HCT116 (cell line): ENCODE results near the gene CYP46A1. TPM values are rescaled to one million over a fixed set of nuclear protein-coding genes. Genes with fewer than 3 reads are reported as not detected.
"Not testable (repeated sequence)": the region's sequence is repeated elsewhere in the genome, so short reads cannot be mapped to it uniquely, and the experiment has no call there.

ENCODE experiments used
- ATAC-seq: fragments of 200-7000 bp; cut with Tn5 transposase; 2 replicates; pipeline ENCODE4 v1.9.1; 2020; ENCODE audit warnings: mild to moderate bottlenecking, moderate library complexity
- BruUV-seq: library from RNA; stranded (reverse); fragments of 400-500 nt; replicated peaks from 2 replicates; lab custom pipeline; 2021; lab: Mats Ljungman, UMichigan
- CTCF ChIA-PET: fragments of 300-600 bp; sonication (Branson Sonifier 250); formaldehyde crosslinking; loops from one replicate; lab custom pipeline; 2021; ENCODE audit warnings: antibody characterized with exemption; lab: Charles Lee
- POLR2A ChIA-PET: fragments of 300-600, 350-600 bp; sonication (Branson Sonifier 250); formaldehyde crosslinking; loops from one replicate; lab custom pipeline; 2021; ENCODE audit warnings: antibody characterized with exemption; lab: Charles Lee
- RAD21 ChIA-PET, 2 experiments: fragments of 300-600 bp; sonication (Branson Sonifier 250); formaldehyde crosslinking; loops; one replicate each; lab custom pipeline; 2023; ENCODE audit warnings: low total read pairs in 2 of 2; ENCODE audit not compliant: uncharacterized antibody in 2 of 2, unreplicated experiment in 2 of 2, low non-redundant PET in 1 of 2; lab: Charles Lee
- DNase-seq: peaks from one replicate; pipeline ENCODE4 v3.0.0-alpha.2; 2010; ENCODE audit warnings: low read depth, low spot score
- H2AFZ ChIP-seq: fragments of 200-600 bp; shearing (Covaris generic), sonication (generic); 2 replicates; pipeline ENCODE4 v1.6.1; 2017; ENCODE audit warnings: low read depth, mixed run types, mixed read lengths, antibody characterized with exemption, low read length; ENCODE audit not compliant: poor library complexity, severe bottlenecking
- H3K27ac ChIP-seq: 2 replicates; pipeline ENCODE4 v1.5.1; 2012; ENCODE audit warnings: low read depth, low read length
- H3K27me3 ChIP-seq: fragments of 200-600 bp; sonication (generic); 2 replicates; pipeline ENCODE4 v1.6.1; 2016; ENCODE audit warnings: mixed run types, low read length, mixed read lengths; ENCODE audit not compliant: insufficient read depth
- H3K36me3 ChIP-seq, 2 experiments: fragments of 200-500 bp in 1 of 2; fragments of 200-600 bp in 1 of 2; sonication (Bioruptor generic) in 1 of 2; sonication (generic) in 1 of 2; 2 replicates each; pipeline versions ENCODE4 v1.5.1 to v1.6.1; 2014 to 2016; ENCODE audit warnings: low read length in 2 of 2, inconsistent platforms in 1 of 2, mixed read lengths in 1 of 2, mixed run types in 1 of 2; ENCODE audit not compliant: insufficient read depth in 2 of 2, control insufficient read depth in 1 of 2
- H3K4me1 ChIP-seq, 2 experiments: fragments of 200-600 bp in 1 of 2; sonication (generic) in 1 of 2; 2 replicates each; pipeline versions ENCODE4 v1.5.1 to v1.6.1; 2012 to 2017; ENCODE audit warnings: low read length in 2 of 2, inconsistent platforms in 1 of 2, mild to moderate bottlenecking in 1 of 2, mixed read lengths in 1 of 2, mixed run types in 1 of 2, moderate library complexity in 1 of 2; ENCODE audit not compliant: insufficient read depth in 2 of 2, control insufficient read depth in 1 of 2
- H3K4me2 ChIP-seq: fragments of 200-600 bp; sonication (generic); 2 replicates; pipeline ENCODE4 v1.6.1; 2017; ENCODE audit warnings: mixed run types, low read length, mixed read lengths
- H3K4me3 ChIP-seq, 2 experiments: fragments of 200-600 bp in 1 of 2; sonication (generic) in 1 of 2; replicated peaks in 1 of 2; 2 replicates each; pipeline ENCODE4 v1.5.1; 2011 to 2016; ENCODE audit warnings: low read length in 2 of 2, control low read depth in 1 of 2, low read depth in 1 of 2, mild to moderate bottlenecking in 1 of 2, mixed read lengths in 1 of 2, mixed run types in 1 of 2
- H3K79me2 ChIP-seq: fragments of 200-600 bp; sonication (generic); 2 replicates; pipeline ENCODE4 v1.6.1; 2017; ENCODE audit warnings: mild to moderate bottlenecking, mixed run types, low read length, moderate library complexity, mixed read lengths; ENCODE audit not compliant: insufficient read depth
- H3K9ac ChIP-seq: fragments of 200-600 bp; sonication (generic); 2 replicates; pipeline ENCODE4 v1.6.1; 2016; ENCODE audit warnings: low read length, mixed read lengths
- H3K9me2 ChIP-seq: fragments of 200-600 bp; sonication (generic), shearing (Covaris generic); 2 replicates; pipeline ENCODE4 v1.6.1; 2017; ENCODE audit warnings: mixed run types, mild to moderate bottlenecking, moderate library complexity; ENCODE audit not compliant: insufficient read depth
- H3K9me3 ChIP-seq, 2 experiments: fragments of 200-500 bp in 1 of 2; fragments of 200-600 bp in 1 of 2; sonication (Bioruptor generic) in 1 of 2; sonication (generic) in 1 of 2; 2 replicates each; pipeline ENCODE4 v1.6.1; 2014 to 2017; ENCODE audit warnings: low read length in 2 of 2, mixed read lengths in 2 of 2, inconsistent platforms in 1 of 2, low read depth in 1 of 2, mild to moderate bottlenecking in 1 of 2, mixed run types in 1 of 2, moderate library complexity in 1 of 2; ENCODE audit not compliant: control insufficient read depth in 1 of 2, insufficient read depth in 1 of 2
- H4K20me1 ChIP-seq: fragments of 200-600 bp; sonication (generic), shearing (Covaris generic); 2 replicates; pipeline ENCODE4 v1.6.1; 2017; ENCODE audit warnings: mixed run types, mild to moderate bottlenecking, moderate library complexity; ENCODE audit not compliant: insufficient read depth
- ATF3 ChIP-seq: IDR thresholded peaks from 2 replicates; pipeline ENCODE4 v1.6.1; 2012
- CBX3 ChIP-seq: IDR thresholded peaks from 2 replicates; pipeline ENCODE4 v1.6.1; 2012; ENCODE audit warnings: low read depth
- MAX ChIP-seq: IDR thresholded peaks from 2 replicates; pipeline ENCODE4 v1.6.1; 2012
- SIN3A ChIP-seq: IDR thresholded peaks from 2 replicates; pipeline ENCODE4 v1.6.1; 2012; ENCODE audit warnings: low read depth
- intact Hi-C: fragments of 100-400 bp; cut with micrococcal nuclease; formaldehyde crosslinking; loops from 2 replicates; pipeline ENCODE4 v1.10.0; 2022
- total RNA-seq: library from RNA; stranded (reverse); gene quantifications from one replicate; pipeline ENCODE4 v1.2.1, GENCODE V29; 2021; ENCODE audit not compliant: unreplicated experiment

CYP46A1 gene
- total RNA-seq, 1 experiment from 2014 or later: 0.76 TPM

- Histone ChIP-seq H3K9ac (no peak overlapping the region), H3K9me2 (no peaks in the 10 kb centered on the region), H2AFZ (no peak overlapping the region), H3K27ac (no peak overlapping the region), H3K4me3 (no peak overlapping the region), H4K20me1 (no peaks in the 10 kb centered on the region), H3K79me2 (no peaks in the 10 kb centered on the region), H3K27me3 (no peaks in the 10 kb centered on the region), H3K4me2 (no peak overlapping the region), H3K9me3 (no peaks in the 10 kb centered on the region), H3K36me3 (no peaks in the 10 kb centered on the region), H3K4me1 (no peaks in the 10 kb centered on the region)
- DNase-seq: no peak
- intact Hi-C loops: no loop called here
- ATAC-seq: no peak
- ChIA-PET CTCF (no interaction called here), RAD21 (no interaction called here), POLR2A (no interaction called here)
- BruUV-seq: no TSS peak
- TF ChIP-seq ATF3: no peak
- no peak for TF ChIP-seq CBX3
- no peak for TF ChIP-seq MAX
- TF ChIP-seq SIN3A: no peak
Measured at GRCh38 chr14:99637624-99638023, 46.5 kb upstream of the CYP46A1 start.

GRCh38 chr14:99642771-99643170 is 41.3 kb upstream of the CYP46A1 start:
- ATAC-seq, POLR2A ChIA-PET: not testable (repeated sequence)

More at GRCh38 chr14:99642771-99643170, 41.3 kb upstream of the CYP46A1 start:
- H3K4me2 ChIP-seq, RAD21 ChIA-PET, H3K9ac ChIP-seq, H3K36me3 ChIP-seq, BruUV-seq, DNase-seq, H3K27ac ChIP-seq, H2AFZ ChIP-seq, CTCF ChIA-PET, intact Hi-C loops, H3K9me2 ChIP-seq, H4K20me1 ChIP-seq, H3K4me3 ChIP-seq, H3K27me3 ChIP-seq, H3K9me3 ChIP-seq, H3K79me2 ChIP-seq, H3K4me1 ChIP-seq: not testable (repeated sequence)
